K562 treated with DMSO at 1 percent for 48 hours (cell line): ENCODE measurements around the gene SLC39A7. TPM values are rescaled to one million over a fixed set of nuclear protein-coding genes. Genes with fewer than 3 reads are reported as not detected.

Experiments
- total RNA-seq: library from RNA; unstranded; fragments of 300-600 nt; gene quantifications from 2 replicates; pipeline ENCODE4 v1.2.3, GENCODE V29; 2022; ENCODE audit warnings: low replicate concordance; ENCODE audit errors: extremely low read depth

The SLC39A7 gene, protein sequence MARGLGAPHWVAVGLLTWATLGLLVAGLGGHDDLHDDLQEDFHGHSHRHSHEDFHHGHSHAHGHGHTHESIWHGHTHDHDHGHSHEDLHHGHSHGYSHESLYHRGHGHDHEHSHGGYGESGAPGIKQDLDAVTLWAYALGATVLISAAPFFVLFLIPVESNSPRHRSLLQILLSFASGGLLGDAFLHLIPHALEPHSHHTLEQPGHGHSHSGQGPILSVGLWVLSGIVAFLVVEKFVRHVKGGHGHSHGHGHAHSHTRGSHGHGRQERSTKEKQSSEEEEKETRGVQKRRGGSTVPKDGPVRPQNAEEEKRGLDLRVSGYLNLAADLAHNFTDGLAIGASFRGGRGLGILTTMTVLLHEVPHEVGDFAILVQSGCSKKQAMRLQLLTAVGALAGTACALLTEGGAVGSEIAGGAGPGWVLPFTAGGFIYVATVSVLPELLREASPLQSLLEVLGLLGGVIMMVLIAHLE
- 245 TPM in 1 of 2 replicates, not detected in the other for total RNA-seq

DNA sequence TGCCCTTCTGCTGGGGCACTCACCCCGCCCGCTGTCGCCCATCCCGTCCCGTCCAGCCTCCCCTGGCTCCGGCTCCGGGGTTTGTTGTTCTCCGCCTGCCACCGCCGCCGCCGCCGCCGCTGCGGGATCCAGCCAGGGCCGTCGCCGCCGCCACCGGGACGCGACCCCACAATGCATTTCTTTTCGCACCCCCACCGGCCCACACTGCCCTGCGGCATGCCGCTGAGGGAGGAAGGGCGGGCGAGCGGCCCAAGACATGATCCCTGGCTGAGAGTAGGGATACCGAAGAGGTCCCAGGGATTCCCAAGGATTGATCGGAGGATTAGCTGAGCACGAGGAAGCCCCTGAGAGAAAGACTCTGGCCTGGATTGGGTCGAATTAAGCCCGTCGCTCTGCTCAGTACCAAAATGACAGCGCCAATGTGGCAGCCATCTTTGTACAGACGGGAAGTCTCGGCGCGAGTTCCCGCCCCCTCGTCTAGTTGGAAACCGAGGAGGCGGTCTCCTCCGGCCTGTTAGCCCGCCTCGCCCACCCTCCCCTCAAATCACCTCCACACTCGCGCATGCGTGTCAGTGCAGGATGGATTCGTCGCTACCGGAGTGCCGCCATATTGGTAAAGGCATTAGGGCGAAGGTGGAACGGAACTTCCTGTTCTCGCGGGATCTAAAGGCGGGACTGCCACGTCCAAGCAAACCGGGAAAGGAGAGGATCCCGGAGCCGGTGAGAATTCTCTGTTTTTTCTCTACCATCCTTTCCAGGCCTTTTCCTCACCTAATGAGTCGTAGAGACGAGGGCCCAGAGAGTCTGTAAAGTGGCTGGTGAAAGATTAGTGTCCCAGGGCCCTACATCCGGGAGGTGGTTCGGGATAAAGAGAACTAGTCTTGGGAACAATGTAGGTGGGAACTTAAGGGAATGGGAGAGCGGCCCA lies at the start of gene SLC39A7, which contains the start of gene RXRB:
SLC39A7 (plus strand) TSS at position 649 of the 928 bp plus-strand sequence. CDS start 379 bp downstream, outside the sequence.
RXRB (minus strand) TSS at position 447 of the 928 bp plus-strand sequence; CDS start at position 258, 189 bp downstream.

DNA sequence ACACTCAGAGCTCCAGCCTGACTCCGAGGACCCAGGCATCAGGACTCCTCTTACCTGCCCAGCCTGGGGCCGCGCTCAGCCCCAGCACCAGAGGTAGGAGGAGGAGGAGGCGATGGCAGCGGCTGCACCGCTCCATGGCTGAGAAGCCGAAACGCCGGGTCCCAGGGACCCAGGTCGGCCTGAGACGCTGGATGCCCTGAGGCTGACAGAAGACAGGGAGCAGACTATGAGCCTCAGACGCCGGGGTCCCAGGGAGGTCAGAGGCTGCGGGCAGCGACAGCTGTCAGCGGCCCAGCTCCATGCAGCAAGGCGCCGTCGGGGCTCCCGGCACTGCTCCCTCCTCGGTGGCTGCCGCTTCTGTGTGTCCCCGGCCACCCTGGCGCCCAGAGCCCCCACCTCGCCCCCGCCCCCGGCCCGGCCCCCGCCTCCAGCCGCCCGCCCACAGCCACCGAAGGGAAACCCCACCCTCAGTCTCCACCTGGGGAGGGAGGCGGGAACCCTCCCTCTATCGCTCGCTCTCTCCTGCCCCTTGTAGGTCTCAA lies 8.5 kb upstream of the SLC39A7 start, which contains the start of gene COL11A2:
COL11A2 (minus strand) TSS at position 363 of the 542 bp plus-strand sequence; CDS start at position 136, 227 bp downstream.

DNA sequence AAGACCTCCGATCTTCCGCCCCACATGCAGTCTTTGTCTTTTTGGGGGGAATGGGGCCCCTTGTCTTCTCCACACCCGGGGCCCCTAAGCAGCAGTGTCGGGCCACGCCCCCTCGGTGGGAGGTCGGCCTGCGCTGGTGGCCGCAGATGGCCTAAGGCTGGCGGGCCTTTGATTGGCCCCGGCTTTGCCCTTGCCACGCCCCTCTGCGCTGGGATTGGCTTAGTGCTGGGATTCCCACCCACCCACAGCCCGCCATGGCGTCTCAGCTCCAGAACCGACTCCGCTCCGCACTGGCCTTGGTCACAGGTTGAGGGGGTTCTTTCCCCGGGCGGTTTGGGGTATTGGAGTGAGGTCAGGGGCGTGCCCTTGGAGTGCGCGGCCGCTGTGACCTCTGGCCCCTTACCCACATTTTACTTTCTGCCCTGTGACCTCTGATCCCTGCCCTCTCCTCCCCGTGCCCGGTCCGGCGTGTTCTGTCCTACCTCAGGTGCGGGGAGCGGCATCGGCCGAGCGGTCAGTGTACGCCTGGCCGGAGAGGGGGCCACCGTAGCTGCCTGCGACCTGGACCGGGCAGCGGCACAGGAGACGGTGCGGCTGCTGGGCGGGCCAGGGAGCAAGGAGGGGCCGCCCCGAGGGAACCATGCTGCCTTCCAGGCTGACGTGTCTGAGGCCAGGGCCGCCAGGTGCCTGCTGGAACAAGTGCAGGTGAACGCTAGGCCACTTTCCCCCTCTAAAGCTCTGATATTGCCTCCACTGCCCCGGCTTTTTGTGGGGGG lies 3.9 kb downstream of the SLC39A7 start, which contains the start of gene HSD17B8:
HSD17B8 (plus strand) TSS at position 241 of the 776 bp plus-strand sequence; CDS start at position 255, 14 bp downstream.

DNA sequence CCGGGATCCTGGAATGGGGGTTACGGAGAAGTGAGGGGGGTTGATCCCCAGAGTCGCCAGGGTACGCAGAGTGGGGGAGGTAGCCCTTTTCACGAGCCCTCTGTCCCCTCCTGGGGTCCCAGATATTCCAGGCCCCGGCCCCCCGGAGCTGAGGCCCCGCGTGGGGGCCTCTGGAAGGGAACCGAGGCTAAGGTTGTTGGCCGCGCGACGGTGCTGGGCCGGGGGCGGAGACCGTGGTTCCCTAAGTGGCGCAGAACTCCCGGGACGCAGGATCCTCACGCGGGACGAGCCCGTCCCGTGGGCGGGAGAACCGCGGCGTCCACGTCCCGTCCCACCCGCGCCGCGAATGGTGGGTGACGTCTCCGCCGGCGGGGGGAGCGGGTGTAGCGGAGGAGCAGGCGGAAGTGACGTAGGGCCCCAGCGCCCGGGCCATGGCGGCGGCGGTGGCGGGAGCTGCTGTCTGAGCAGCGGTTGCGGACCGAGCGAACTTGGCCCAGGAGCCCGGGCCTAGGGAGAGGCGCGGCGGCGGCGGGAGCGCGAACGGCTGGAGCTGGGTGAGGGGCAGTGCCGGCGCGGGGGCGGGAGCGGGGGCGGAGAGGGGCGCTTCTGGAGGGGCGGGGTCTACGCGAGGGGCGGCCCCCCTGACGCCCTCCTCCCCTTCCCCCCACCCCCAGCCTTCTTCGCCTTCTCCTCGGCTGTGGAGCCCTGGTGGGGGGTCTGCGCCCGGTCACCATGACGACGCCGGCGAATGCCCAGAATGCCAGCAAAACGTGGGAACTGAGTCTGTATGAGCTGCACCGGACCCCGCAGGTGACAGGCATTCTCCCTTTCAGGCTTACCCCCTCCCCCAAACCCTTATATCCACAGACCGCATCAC lies 7.7 kb downstream of the SLC39A7 start, which contains the start of gene RING1:
RING1 (plus strand) TSS at position 410 of the 877 bp plus-strand sequence; CDS start at position 733, 323 bp downstream.

Other genes starting within 250 kb of the SLC39A7 start
- gene HLA-DMA, start 247.8 kb upstream of the SLC39A7 start, total RNA-seq, result not detected in 2 replicates
- gene BRD2, start 232.3 kb upstream of the SLC39A7 start, total RNA-seq, result not detected in 2 replicates
- gene HLA-DOA, start 191.3 kb upstream of the SLC39A7 start, total RNA-seq, result not detected in 2 replicates
- not detected in 2 replicates for gene HLA-DPA1, start 127.2 kb upstream of the SLC39A7 start, total RNA-seq
- not detected in 2 replicates for gene HLA-DPB1, start 124.9 kb upstream of the SLC39A7 start, total RNA-seq
- not detected in 2 replicates for gene COL11A2, start 8.4 kb upstream of the SLC39A7 start, total RNA-seq
- gene RXRB, start 202 bp upstream of the SLC39A7 start, total RNA-seq, result not detected in 2 replicates
- gene HSD17B8, start 3.8 kb downstream of the SLC39A7 start, total RNA-seq, result not detected in 2 replicates
- not detected in 2 replicates for gene RING1, start 7.6 kb downstream of the SLC39A7 start, total RNA-seq
- not detected in 2 replicates for gene VPS52, start 71.0 kb downstream of the SLC39A7 start, total RNA-seq
- 6,916 and 8,608 TPM in 2 replicates for gene RPS18, start 71.2 kb downstream of the SLC39A7 start, total RNA-seq
- gene B3GALT4, start 76.3 kb downstream of the SLC39A7 start, total RNA-seq, result not detected in 2 replicates
- not detected in 2 replicates for gene WDR46, start 88.4 kb downstream of the SLC39A7 start, total RNA-seq
- gene PFDN6, start 88.7 kb downstream of the SLC39A7 start, total RNA-seq, result not detected in 2 replicates
- 141 TPM in 1 of 2 replicates, not detected in the other for gene RGL2, start 98.1 kb downstream of the SLC39A7 start, total RNA-seq
- 231 TPM in 1 of 2 replicates, not detected in the other for gene TAPBP, start 113.2 kb downstream of the SLC39A7 start, total RNA-seq
- not detected in 2 replicates for gene ZBTB22, start 116.9 kb downstream of the SLC39A7 start, total RNA-seq
- gene DAXX, start 122.1 kb downstream of the SLC39A7 start, total RNA-seq, result not detected in 2 replicates
- not detected in 2 replicates for gene KIFC1, start 191.0 kb downstream of the SLC39A7 start, total RNA-seq
- gene PHF1, start 210.1 kb downstream of the SLC39A7 start, total RNA-seq, result not detected in 2 replicates
- gene CUTA, start 217.2 kb downstream of the SLC39A7 start, total RNA-seq, result not detected in 2 replicates
- gene SYNGAP1, start 219.2 kb downstream of the SLC39A7 start, total RNA-seq, result not detected in 2 replicates